ENCODE results near the gene PRSS48.

Gene PRSS48

GRCh38 chr4:151292038-151292437, 15.1 kb downstream of the PRSS48 start:
- Mint-ChIP-seq H3K27ac (no peak overlapping the region), H3K4me3 (no peak overlapping the region), H3K4me1 (no peaks in the 10 kb centered on the region), H3K27me3 (ENCODE audit: low read depth) (no peaks in the 10 kb centered on the region), H3K9me3 (peaks cover 4% of the 10 kb centered on the region), H3K36me3 (ENCODE audit: low read depth) (peaks cover 23% of the 10 kb centered on the region)
- TF ChIP-seq CTCF (IDR thresholded peaks at IDR 0.05; ENCODE audit: unreplicated experiment in 3 of 3): no peak

- no peaks in the 10 kb centered on the region for H3K4me1 Mint-ChIP-seq
- peaks cover 4% of the 10 kb centered on the region for H3K9me3 Mint-ChIP-seq
- no peaks in the 10 kb centered on the region for H3K27me3 Mint-ChIP-seq (ENCODE audit: low read depth)
- no peak overlapping the region for H3K4me3 Mint-ChIP-seq
- peaks cover 29% of the 10 kb centered on the region for H3K36me3 Mint-ChIP-seq (ENCODE audit: low read depth)
- no peak for TF ChIP-seq CTCF (IDR thresholded peaks at IDR 0.05; ENCODE audit: unreplicated experiment in 3 of 3)
- no peak overlapping the region for H3K27ac Mint-ChIP-seq
Measured at GRCh38 chr4:151294833-151295496, 18.0 kb downstream of the PRSS48 start.

GRCh38 chr4:151296227-151296626, 19.3 kb downstream of the PRSS48 start:
- peaks cover under 1% of the 10 kb centered on the region for H3K9me3 Mint-ChIP-seq

GRCh38 chr4:151297170-151297569, 20.2 kb downstream of the PRSS48 start:
- no peaks in the 10 kb centered on the region for H3K27me3 Mint-ChIP-seq (ENCODE audit: low read depth)
- no peak overlapping the region for H3K4me3 Mint-ChIP-seq
- peaks cover 2% of the 10 kb centered on the region for H3K9me3 Mint-ChIP-seq
- peaks cover 34% of the 10 kb centered on the region for H3K36me3 Mint-ChIP-seq (ENCODE audit: low read depth)
- no peaks in the 10 kb centered on the region for H3K4me1 Mint-ChIP-seq
- TF ChIP-seq CTCF (IDR thresholded peaks at IDR 0.05; ENCODE audit: unreplicated experiment in 3 of 3): no peak
- H3K27ac Mint-ChIP-seq: no peak overlapping the region

More at GRCh38 chr4:151296227-151296626, 19.3 kb downstream of the PRSS48 start:
- no peak overlapping the region for H3K27ac Mint-ChIP-seq
- peaks cover 26% of the 10 kb centered on the region for H3K36me3 Mint-ChIP-seq (ENCODE audit: low read depth)
- TF ChIP-seq CTCF (IDR thresholded peaks at IDR 0.05; ENCODE audit: unreplicated experiment in 3 of 3): no peak
- no peaks in the 10 kb centered on the region for H3K27me3 Mint-ChIP-seq (ENCODE audit: low read depth)
- no peaks in the 10 kb centered on the region for H3K4me1 Mint-ChIP-seq
- no peak overlapping the region for H3K4me3 Mint-ChIP-seq

- H3K9me3 Mint-ChIP-seq: peaks cover 2% of the 10 kb centered on the region
- no peak for TF ChIP-seq CTCF (IDR thresholded peaks at IDR 0.05; ENCODE audit: unreplicated experiment in 3 of 3)
- H3K27me3 Mint-ChIP-seq (ENCODE audit: low read depth): no peaks in the 10 kb centered on the region
- no peak overlapping the region for H3K27ac Mint-ChIP-seq
- H3K36me3 Mint-ChIP-seq (ENCODE audit: low read depth): peaks cover 32% of the 10 kb centered on the region
- H3K4me3 Mint-ChIP-seq: no peak overlapping the region
- no peaks in the 10 kb centered on the region for H3K4me1 Mint-ChIP-seq
Measured at GRCh38 chr4:151302432-151302831, 25.5 kb downstream of the PRSS48 start.

GRCh38 chr4:151304226-151304625, 27.3 kb downstream of the PRSS48 start:
- H3K4me3 Mint-ChIP-seq: no peak overlapping the region
- H3K4me1 Mint-ChIP-seq: no peaks in the 10 kb centered on the region
- peaks cover 28% of the 10 kb centered on the region for H3K36me3 Mint-ChIP-seq (ENCODE audit: low read depth)
- H3K27ac Mint-ChIP-seq: no peak overlapping the region
- H3K27me3 Mint-ChIP-seq (ENCODE audit: low read depth): no peaks in the 10 kb centered on the region
- peaks cover 2% of the 10 kb centered on the region for H3K9me3 Mint-ChIP-seq
- no peak for TF ChIP-seq CTCF (IDR thresholded peaks at IDR 0.05; ENCODE audit: unreplicated experiment in 3 of 3)

Measured in nephron (organoid).